Fibroblast of villous mesenchyme (primary cell): Measurements from ENCODE around the gene MRPL18. TPM values are rescaled to one million over a fixed set of nuclear protein-coding genes. Genes with fewer than 3 reads are reported as not detected.
"Not testable (repeated sequence)": the region's sequence is repeated elsewhere in the genome, so short reads cannot be mapped to it uniquely, and the experiment has no call there.

Experiments
- DNase-seq: peaks from one replicate; pipeline ENCODE4 v3.0.0-alpha.2; 2010; ENCODE audit warnings: low read depth
- H3K4me3 ChIP-seq: 2 replicates; pipeline ENCODE4 v1.5.1; 2011; ENCODE audit warnings: low read depth, mild to moderate bottlenecking, low read length
- CTCF ChIP-seq: IDR thresholded peaks from 2 replicates; pipeline ENCODE4 v1.5.1; 2012; ENCODE audit warnings: low read depth, mild to moderate bottlenecking, low read length; ENCODE audit not compliant: insufficient read depth
- total RNA-seq: library from RNA; depleted of rRNA; stranded (reverse); fragments of >200 nt; gene quantifications from 2 replicates; pipeline ENCODE4 v1.2.3, GENCODE V29; 2012

MRPL18 gene
- total RNA-seq, 1 donor, result 107 TPM

GRCh38 chr6:159817951-159818739 is 27.9 kb downstream of the MRPL18 start:
- TF ChIP-seq CTCF, result no peak
- no peak for DNase-seq
- no peak overlapping the region for H3K4me3 ChIP-seq

- no peak for TF ChIP-seq CTCF
- DNase-seq, result no peak
These were observed 28.8 kb downstream of the MRPL18 start for GRCh38 chr6:159819098-159819497.

GRCh38 chr6:159819932-159820640 is 29.8 kb downstream of the MRPL18 start:
- no peak for DNase-seq
- no peak for TF ChIP-seq CTCF
- H3K4me3 ChIP-seq, result no peak overlapping the region

More at GRCh38 chr6:159819098-159819497, 28.8 kb downstream of the MRPL18 start:
- H3K4me3 ChIP-seq, result no peak overlapping the region

- H3K4me3 ChIP-seq, result no peak overlapping the region
- no peak for DNase-seq
- no peak for TF ChIP-seq CTCF
These were observed 30.9 kb downstream of the MRPL18 start for GRCh38 chr6:159821122-159821521.

- TF ChIP-seq CTCF, result no peak
- DNase-seq, result no peak
- H3K4me3 ChIP-seq, result no peak overlapping the region
These were observed 31.5 kb downstream of the MRPL18 start for GRCh38 chr6:159821726-159822125.

GRCh38 chr6:159823953-159824352 is 33.7 kb downstream of the MRPL18 start:
- H3K4me3 ChIP-seq, result no peak overlapping the region
- no peak for TF ChIP-seq CTCF
- DNase-seq, result no peak

GRCh38 chr6:159824690-159825089 is 34.4 kb downstream of the MRPL18 start:
- DNase-seq, H3K4me3 ChIP-seq: not testable (repeated sequence)
